Subcutaneous adipose tissue (tissue), 4 donors: Measurements from ENCODE around the gene ALG13. TPM values are rescaled to one million over a fixed set of nuclear protein-coding genes. Genes with fewer than 3 reads are reported as not detected.

Experiments used
- CTCF ChIP-seq: fragments of 450-650 bp; IDR thresholded peaks from one replicate; pipeline ENCODE4 v1.5.1; 2016; ENCODE audit warnings: low read depth, mild to moderate bottlenecking, control low read depth, antibody characterized with exemption, moderate library complexity
- small RNA-seq: library from RNA; depleted of rRNA; stranded (forward); fragments of <200 nt; gene quantifications from one replicate; pipeline ENCODE3, GENCODE V24; 2016
- total RNA-seq, 4 donors: library from RNA; depleted of rRNA; stranded (reverse); fragments of >200 nt; gene quantifications; one replicate each; pipeline ENCODE4 v1.1.0, GENCODE V29; 2016

Gene ALG13
- total RNA-seq, 4 donors from 2014 or later: 50.3 to 117 (median 59.1) TPM

DNA sequence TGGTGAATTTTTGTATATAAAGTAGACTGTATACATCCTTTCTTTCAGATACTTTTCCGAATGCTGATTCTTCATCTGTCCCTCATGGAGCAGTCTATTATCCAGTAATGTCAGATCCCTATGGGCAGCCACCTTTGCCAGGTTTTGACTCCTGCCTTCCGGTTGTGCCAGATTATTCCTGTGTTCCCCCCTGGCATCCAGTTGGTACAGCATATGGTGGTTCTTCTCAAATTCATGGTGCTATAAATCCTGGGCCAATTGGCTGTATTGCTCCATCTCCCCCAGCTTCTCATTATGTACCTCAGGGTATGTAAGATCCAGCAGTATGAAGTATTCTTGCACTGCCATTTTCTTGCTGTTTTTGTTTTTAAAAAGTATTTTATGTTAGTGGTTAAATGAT, 78.7 kb downstream of the ALG13 start:
- no peak for TF ChIP-seq CTCF

GRCh38 chrX:111761578-111762135, 80.7 kb downstream of the ALG13 start:
- TF ChIP-seq CTCF: no peak

- no peak for TF ChIP-seq CTCF
Measured at GRCh38 chrX:111778591-111778990, 97.6 kb downstream of the ALG13 start.

GRCh38 chrX:111779582-111779981, 98.6 kb downstream of the ALG13 start:
- no peak for TF ChIP-seq CTCF

GRCh38 chrX:111784667-111785066, 103.7 kb downstream of the ALG13 start:
- TF ChIP-seq CTCF: no peak

Small RNAs within 50 kb of the gene (small RNA-seq; reads per million reads assigned to genes)
- not detected for gene RNA5SP512

Other genes with a start within 250 kb of the ALG13 start
- not detected for gene SERTM2, start 169.5 kb upstream of the ALG13 start, total RNA-seq
- gene TRPC5OS, start 195.0 kb downstream of the ALG13 start, total RNA-seq: under 1 TPM in 1 of 4 donors, not detected in 3; 0.17 TPM